ENCODE data around the gene POU4F2.

The POU4F2 gene

DNA sequence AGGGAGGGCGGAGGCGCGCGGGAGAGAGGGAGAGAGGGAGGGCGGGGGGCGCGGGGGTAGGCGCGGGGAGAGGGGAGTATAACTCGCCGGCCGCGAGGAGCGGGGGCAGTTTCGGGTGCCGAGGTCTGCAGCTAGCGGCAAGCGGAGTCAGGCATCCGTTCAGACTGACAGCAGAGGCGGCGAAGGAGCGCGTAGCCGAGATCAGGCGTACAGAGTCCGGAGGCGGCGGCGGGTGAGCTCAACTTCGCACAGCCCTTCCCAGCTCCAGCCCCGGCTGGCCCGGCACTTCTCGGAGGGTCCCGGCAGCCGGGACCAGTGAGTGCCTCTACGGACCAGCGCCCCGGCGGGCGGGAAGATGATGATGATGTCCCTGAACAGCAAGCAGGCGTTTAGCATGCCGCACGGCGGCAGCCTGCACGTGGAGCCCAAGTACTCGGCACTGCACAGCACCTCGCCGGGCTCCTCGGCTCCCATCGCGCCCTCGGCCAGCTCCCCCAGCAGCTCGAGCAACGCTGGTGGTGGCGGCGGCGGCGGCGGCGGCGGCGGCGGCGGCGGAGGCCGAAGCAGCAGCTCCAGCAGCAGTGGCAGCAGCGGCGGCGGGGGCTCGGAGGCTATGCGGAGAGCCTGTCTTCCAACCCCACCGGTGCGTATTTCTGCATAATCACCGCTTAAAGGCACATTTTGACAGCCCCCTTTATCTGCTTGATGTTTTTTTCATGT, at the start of gene POU4F2:
POU4F2 (plus strand) TSS at position 108 of the 720 bp plus-strand sequence; CDS start at position 356, 248 bp downstream.
- DNase-seq (ENCODE audit: low read depth) = peak; percentile 19

- DNase-seq (ENCODE audit: low read depth) = no peak
These were observed 47.9 kb upstream of the POU4F2 start for GRCh38 chr4:146590801-146591200.

- no peak for DNase-seq (ENCODE audit: low read depth)
These were observed 46.7 kb upstream of the POU4F2 start for GRCh38 chr4:146592019-146592418.

DNA sequence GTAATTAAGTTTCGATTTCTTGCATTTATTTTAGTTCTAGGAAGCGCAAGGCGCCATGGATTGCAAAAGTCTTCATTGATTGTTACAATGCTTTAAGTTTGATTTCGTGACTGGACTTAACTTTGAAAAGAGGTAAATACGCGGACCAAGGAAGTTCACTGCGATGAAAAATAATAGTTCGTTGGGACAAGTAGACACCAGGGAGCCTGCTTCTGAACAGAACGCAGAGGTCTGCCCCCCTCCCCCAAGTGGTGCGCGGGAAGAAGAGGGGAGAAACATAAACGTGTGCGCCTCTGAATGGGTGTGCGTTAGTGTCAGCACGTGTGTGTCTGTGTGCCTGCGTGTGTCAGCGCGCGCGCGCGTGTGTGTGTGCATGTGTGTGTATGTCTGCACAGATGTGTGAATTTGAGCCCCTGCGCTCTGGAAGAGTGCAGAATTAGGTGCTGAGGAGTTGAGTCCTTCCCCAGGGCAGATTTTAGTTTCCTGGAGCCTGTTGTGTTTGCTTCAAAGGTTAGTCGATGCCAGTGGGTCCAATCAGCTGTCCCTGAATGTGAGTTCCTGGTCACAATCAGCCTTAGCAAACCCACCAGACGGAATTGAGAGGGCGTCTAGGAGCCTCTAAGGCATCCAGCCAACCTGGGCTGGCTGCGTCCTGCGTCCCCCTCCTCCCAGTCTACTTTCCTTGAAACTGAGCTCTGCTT, 5.8 kb upstream of the POU4F2 start:
- DNase-seq (ENCODE audit: low read depth) = no peak

DNA sequence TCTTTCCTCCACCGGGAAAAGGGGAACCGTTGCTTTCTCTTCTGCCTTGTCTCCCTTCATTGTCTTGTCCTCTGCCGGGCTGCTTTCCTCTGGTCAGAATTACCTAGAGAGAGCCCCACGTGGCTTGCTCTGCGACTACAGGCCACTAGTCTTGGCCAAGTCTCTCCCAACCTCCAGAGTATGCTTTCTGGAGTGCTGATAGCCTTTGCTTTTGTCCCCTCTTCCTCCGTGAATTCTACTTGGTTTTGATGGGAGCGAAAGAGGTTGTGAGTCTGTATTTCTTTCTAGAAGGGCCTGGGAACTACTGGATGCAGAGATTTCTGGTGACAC, 5.3 kb upstream of the POU4F2 start:
- DNase-seq (ENCODE audit: low read depth) = no peak

GRCh38 chr4:146634825-146635224, 3.9 kb upstream of the POU4F2 start:
- DNase-seq (ENCODE audit: low read depth) = no peak

DNA sequence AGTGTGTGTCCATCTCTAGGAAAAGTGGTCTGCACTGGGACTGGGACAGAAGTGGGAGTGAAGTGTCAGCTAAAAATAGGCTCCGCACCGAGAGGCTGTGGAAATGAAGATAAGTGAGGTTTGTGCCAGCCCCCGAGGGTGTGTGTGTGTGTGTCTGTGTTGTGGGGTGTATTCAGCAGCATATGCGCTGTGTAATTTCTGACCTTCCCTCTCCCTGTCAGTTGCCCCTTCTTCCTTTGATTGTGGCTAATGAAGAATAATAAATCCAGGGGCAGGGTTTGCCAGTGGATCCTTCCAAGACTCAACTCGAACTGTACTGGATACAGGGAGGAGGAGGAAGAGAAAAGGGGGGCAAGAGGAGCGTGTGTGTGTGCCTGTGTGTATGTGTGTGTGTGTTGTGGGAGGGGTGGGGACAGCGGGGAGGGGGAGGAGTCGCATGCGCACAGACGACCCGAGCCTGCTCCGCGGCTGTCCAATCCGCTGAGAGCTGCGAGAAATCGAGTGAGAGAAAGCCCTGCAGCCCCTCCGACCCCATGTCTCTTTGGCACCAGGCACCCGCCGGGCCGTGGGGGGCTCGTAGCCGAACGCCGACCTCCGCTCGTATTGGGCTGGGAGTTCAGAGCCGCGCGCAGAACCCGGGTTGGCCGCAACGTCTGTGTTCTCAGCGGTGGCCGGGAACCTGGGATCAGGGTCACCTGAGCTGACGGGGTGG, 916 bp upstream of the POU4F2 start:
- DNase-seq (ENCODE audit: low read depth) = no peak

GRCh38 chr4:146638333-146638785, 334 bp upstream of the POU4F2 start:
- DNase-seq (ENCODE audit: low read depth) = no peak

GRCh38 chr4:146639506-146639932, 826 bp downstream of the POU4F2 start:
- no peak for DNase-seq (ENCODE audit: low read depth)

DNA sequence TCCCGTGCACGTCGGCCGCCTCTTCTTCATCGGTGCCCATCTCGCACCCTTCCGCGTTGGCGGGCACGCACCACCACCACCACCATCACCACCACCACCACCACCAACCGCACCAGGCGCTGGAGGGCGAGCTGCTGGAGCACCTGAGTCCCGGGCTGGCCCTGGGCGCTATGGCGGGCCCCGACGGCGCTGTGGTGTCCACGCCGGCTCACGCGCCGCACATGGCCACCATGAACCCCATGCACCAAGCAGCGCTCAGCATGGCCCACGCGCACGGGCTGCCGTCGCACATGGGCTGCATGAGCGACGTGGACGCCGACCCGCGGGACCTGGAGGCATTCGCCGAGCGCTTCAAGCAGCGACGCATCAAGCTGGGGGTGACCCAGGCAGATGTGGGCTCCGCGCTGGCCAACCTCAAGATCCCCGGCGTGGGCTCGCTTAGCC, 1.4 kb downstream of the POU4F2 start:
- no peak for DNase-seq (ENCODE audit: low read depth)

GRCh38 chr4:146640465-146641061, 1.9 kb downstream of the POU4F2 start:
- no peak for DNase-seq (ENCODE audit: low read depth)

DNA sequence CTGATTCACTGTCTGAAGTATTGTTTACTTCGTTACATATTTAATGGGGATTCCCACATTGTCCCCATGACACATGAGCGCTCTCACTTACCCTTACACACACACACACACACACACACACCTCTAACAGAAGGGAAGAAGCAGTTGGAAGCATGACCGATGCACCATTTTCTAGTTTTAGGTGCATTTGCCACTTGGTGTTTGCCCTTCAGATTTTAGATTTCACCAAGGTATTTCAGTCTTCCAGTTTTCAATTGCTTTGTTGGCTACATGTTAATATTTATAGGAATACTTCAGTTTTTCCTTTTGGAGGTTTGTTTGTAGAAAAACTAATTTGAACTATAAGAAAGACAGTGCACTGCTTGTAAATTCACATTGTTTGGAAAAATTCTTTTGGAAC, 3.1 kb downstream of the POU4F2 start:
- no peak for DNase-seq (ENCODE audit: low read depth)

DNA sequence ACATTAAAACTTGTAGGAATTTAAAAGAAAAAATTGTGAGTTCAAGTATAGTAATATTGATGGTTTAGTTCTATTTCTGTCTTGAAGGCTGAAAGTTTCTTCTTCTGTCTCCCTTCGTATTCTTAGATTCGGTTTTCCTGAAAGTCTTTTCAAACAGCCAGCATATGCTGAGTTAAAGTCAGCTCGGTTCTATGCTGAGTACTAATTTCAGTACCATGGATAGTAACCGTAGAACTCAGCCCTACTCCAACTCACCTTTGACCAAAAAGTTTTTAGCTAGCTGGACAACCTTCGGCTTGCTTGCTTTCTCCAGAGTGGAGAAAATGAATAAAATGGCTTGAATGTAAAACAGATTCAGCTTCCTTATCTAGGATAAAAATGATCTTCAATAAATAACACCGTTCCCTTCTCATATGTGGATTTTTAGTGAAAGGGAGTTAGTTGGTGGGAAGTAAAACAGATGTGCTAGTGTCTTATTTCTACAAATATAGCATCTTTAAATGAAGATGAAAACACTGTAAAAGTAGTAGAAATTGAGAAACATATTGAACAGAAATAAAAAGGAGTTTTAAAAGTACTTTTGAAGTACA, 5.2 kb downstream of the POU4F2 start:
- DNase-seq (ENCODE audit: low read depth) = no peak

- DNase-seq (ENCODE audit: low read depth) = no peak
These were observed 7.2 kb downstream of the POU4F2 start for GRCh38 chr4:146645921-146646320.

GRCh38 chr4:146646593-146647325, 8.1 kb downstream of the POU4F2 start:
- DNase-seq (ENCODE audit: low read depth) = no peak

DNA sequence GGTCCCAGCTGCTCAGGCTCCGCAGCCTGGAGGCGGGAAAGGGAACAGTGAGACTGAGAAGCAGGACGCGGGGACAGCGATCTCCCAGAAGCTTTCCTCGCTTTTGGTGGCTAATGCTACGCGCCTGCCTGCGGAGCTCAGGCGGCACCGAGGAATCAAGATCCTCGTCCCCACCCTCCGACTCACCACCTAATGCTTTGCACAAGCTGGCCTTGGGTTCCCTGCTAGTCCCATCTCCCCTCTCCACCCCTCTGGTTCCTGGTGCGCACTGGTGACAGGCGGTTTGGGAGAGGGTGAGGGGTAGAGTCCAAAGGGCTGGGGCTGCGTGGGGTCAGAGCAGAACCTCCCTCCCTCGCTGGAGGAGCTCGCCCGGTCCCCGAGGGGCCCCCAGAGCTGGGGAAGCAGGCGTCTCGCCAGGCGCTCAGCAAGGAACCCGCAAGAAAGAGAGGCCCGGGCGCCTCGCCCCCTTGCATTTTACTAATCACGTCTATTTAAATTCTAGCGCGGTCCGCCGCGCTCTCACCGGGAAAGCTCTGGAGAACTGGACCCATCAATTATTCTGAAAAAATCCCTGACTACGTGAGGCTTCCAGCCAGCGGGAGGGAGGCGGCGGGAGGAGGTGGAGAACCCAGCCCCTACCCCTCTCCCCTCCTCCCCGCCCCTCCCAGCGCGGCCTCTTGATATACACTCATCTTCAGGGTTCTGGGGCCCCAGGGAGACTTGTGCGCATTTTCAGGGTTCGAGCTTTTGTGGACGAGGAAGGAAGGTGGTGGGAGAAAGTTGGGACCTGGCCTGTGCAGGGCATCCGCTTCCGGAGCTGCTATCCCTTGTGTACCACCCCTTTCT, 9.1 kb downstream of the POU4F2 start:
- no peak for DNase-seq (ENCODE audit: low read depth)

- no peak for DNase-seq (ENCODE audit: low read depth)
These were observed 9.7 kb downstream of the POU4F2 start for GRCh38 chr4:146648461-146648783.

- no peak for DNase-seq (ENCODE audit: low read depth)
These were observed 10.5 kb downstream of the POU4F2 start for GRCh38 chr4:146649232-146649631.

DNA sequence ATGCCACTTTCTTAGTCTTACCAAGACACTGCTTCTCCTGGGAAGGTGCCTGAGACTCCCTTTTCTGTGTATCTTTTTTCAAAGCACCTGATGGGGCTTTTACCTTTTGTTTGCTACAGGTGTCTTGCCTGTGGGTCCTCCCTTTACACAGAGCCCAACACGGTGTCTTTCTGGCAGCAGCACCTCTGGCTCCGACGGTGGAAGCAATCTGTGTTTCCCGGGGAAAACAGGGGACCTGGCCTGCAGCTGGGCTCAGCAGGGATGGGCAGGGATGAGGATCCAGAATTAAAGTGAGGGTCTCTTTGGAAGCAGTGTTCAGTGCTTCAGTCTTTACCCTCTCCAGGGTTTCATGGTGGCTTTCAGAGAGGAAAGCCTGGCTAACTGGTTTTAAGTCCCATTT, 11.3 kb downstream of the POU4F2 start:
- no peak for DNase-seq (ENCODE audit: low read depth)

DNA sequence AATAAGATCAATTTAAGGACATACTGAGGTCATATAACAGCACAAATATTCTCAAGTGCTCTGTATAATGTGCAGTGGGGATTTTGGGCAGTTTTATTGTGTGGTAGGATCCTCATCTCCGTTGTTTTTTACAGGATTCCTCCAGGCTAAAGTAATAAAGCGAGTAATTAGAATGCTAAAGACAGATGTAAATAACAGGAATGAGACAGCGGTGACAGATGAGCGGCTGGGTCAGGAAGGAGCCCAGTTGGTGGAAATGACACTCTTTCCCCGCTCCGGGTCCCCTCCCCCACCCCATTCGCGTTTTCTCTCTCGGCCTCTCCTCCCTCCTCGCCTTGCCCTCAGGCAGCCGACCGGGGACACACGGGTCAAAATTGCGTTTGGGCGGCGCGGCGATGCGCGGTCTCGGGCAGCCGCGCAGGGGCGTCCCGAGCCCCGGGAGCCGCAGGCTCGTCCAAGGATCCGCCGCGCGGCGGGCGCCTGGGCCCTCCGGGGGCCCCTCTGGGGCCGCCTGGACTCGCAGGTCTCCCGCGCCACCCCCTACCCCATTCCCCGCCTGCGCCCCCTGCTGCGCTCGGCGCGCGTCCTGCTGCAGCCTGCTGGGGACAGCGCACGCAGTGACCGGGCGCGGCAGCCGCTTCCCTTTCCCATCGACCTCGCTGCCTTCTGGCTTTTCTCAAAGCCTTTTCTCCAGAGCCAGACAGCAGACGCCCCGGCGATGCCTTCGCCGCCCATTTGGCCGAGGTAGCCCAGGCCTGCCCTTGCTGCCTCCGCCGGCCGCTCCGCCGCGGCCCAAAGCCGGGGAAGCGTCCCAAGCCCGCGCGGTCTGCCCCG, 16.2 kb downstream of the POU4F2 start:
- DNase-seq (ENCODE audit: low read depth) = no peak
